ENCODE data around the gene CECR2.

DNA sequence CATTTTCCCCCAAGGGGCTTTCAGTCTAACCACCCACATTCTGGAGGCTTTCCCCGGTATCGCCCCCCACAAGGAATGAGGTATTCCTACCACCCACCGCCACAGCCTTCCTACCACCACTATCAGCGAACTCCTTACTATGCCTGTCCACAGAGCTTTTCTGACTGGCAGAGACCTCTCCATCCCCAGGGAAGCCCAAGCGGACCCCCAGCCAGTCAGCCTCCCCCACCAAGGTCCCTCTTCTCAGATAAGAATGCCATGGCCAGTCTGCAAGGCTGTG is 179.4 kb downstream of the CECR2 start:
- TF ChIP-seq, protein P1, sequence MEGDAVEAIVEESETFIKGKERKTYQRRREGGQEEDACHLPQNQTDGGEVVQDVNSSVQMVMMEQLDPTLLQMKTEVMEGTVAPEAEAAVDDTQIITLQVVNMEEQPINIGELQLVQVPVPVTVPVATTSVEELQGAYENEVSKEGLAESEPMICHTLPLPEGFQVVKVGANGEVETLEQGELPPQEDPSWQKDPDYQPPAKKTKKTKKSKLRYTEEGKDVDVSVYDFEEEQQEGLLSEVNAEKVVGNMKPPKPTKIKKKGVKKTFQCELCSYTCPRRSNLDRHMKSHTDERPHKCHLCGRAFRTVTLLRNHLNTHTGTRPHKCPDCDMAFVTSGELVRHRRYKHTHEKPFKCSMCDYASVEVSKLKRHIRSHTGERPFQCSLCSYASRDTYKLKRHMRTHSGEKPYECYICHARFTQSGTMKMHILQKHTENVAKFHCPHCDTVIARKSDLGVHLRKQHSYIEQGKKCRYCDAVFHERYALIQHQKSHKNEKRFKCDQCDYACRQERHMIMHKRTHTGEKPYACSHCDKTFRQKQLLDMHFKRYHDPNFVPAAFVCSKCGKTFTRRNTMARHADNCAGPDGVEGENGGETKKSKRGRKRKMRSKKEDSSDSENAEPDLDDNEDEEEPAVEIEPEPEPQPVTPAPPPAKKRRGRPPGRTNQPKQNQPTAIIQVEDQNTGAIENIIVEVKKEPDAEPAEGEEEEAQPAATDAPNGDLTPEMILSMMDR (IDR thresholded peaks at IDR 0.05 in 2 of 3, conservative IDR thresholded peaks at IDR 0.05 in 1 of 3; ENCODE audit: control insufficient read depth in 2 of 3, extremely low read depth in 1 of 3, insufficient read depth in 1 of 3, low read depth in 3 of 3, low read length in 3 of 3): no peak
- TF ChIP-seq YY1 (IDR thresholded peaks at IDR 0.05; ENCODE audit: low read depth, low read length) (no peak), STAT1 (conservative IDR thresholded peaks at IDR 0.05) (no peak), MYC (IDR thresholded peaks at IDR 0.05; ENCODE audit: insufficient read depth, insufficient read length, insufficient replicate concordance, low read length, severe bottlenecking) (no peak), POLR2A (IDR thresholded peaks at IDR 0.05; ENCODE audit: low read depth, low read length) (no peak), TAF1 (IDR thresholded peaks at IDR 0.05; ENCODE audit: borderline replicate concordance, low read depth, low read length) (no peak), POLR2AphosphoS2 (IDR thresholded peaks at IDR 0.05; ENCODE audit: low read depth, low read length) (no peak), FOXM1 (IDR thresholded peaks at IDR 0.05; ENCODE audit: low read depth, low read length) (no peak), JUNB (IDR thresholded peaks at IDR 0.05) (no peak)
- TF ChIP-seq, protein P2, sequence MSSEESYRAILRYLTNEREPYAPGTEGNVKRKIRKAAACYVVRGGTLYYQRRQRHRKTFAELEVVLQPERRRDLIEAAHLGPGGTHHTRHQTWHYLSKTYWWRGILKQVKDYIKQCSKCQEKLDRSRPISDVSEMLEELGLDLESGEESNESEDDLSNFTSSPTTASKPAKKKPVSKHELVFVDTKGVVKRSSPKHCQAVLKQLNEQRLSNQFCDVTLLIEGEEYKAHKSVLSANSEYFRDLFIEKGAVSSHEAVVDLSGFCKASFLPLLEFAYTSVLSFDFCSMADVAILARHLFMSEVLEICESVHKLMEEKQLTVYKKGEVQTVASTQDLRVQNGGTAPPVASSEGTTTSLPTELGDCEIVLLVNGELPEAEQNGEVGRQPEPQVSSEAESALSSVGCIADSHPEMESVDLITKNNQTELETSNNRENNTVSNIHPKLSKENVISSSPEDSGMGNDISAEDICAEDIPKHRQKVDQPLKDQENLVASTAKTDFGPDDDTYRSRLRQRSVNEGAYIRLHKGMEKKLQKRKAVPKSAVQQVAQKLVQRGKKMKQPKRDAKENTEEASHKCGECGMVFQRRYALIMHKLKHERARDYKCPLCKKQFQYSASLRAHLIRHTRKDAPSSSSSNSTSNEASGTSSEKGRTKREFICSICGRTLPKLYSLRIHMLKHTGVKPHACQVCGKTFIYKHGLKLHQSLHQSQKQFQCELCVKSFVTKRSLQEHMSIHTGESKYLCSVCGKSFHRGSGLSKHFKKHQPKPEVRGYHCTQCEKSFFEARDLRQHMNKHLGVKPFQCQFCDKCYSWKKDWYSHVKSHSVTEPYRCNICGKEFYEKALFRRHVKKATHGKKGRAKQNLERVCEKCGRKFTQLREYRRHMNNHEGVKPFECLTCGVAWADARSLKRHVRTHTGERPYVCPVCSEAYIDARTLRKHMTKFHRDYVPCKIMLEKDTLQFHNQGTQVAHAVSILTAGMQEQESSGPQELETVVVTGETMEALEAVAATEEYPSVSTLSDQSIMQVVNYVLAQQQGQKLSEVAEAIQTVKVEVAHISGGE (CRISPR knock-in tag; IDR thresholded peaks at IDR 0.05): no peak
- TF ChIP-seq, protein P3, sequence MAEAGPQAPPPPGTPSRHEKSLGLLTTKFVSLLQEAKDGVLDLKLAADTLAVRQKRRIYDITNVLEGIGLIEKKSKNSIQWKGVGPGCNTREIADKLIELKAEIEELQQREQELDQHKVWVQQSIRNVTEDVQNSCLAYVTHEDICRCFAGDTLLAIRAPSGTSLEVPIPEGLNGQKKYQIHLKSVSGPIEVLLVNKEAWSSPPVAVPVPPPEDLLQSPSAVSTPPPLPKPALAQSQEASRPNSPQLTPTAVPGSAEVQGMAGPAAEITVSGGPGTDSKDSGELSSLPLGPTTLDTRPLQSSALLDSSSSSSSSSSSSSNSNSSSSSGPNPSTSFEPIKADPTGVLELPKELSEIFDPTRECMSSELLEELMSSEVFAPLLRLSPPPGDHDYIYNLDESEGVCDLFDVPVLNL (IDR thresholded peaks at IDR 0.05; ENCODE audit: low read depth, low read length): no peak
